Endothelial cell of umbilical vein (primary cell): ENCODE measurements around the gene EDN2. TPM values are rescaled to one million over a fixed set of nuclear protein-coding genes. Genes with fewer than 3 reads are reported as not detected.

Experiments
- BruUV-seq: library from RNA; stranded (reverse); fragments of 400-500 nt; replicated peaks from 2 replicates; lab custom pipeline; 2021; lab: Mats Ljungman, UMichigan
- CTCF ChIA-PET: fragments of 300-600, 350-600 bp; sonication (Branson Sonifier 250); formaldehyde crosslinking; loops from one replicate; lab custom pipeline; 2021; ENCODE audit warnings: antibody characterized with exemption, inconsistent platforms; lab: Charles Lee
- POLR2A ChIA-PET: fragments of 300-600, 350-600 bp; sonication (Branson Sonifier 250); formaldehyde crosslinking; loops from one replicate; lab custom pipeline; 2021; ENCODE audit warnings: antibody characterized with exemption, inconsistent platforms; lab: Charles Lee
- DNase-seq: peaks from one replicate; pipeline ENCODE4 v3.0.0-alpha.2; 2011; ENCODE audit warnings: low read depth, low spot score
- FAIRE-seq: peaks from 2 replicates; lab custom pipeline; 2011; peaks lifted over from hg19 to GRCh38; lab: Jason Lieb, UNC
- H2AFZ ChIP-seq: 2 replicates; pipeline ENCODE4 v1.6.0; 2012; ENCODE audit warnings: low read depth, low read length, control low read depth, inconsistent platforms
- H3K27ac ChIP-seq: 2 replicates; pipeline ENCODE4 v1.5.1; 2011; ENCODE audit warnings: low read depth, mild to moderate bottlenecking, control low read depth, low read length, moderate library complexity; ENCODE audit not compliant: insufficient read depth
- H3K27me3 ChIP-seq, 2 experiments: 2 replicates each; pipeline versions ENCODE4 v1.6.0 to v1.6.1; 2011; ENCODE audit warnings: low read length in 2 of 2, mixed read lengths in 1 of 2; ENCODE audit not compliant: control insufficient read depth in 2 of 2, insufficient read depth in 2 of 2
- H3K36me3 ChIP-seq, 2 experiments: 2 replicates in 1 of 2; 3 replicates in 1 of 2; pipeline ENCODE4 v1.5.1; 2011; ENCODE audit warnings: low read length in 2 of 2, mild to moderate bottlenecking in 1 of 2, moderate library complexity in 1 of 2; ENCODE audit not compliant: control insufficient read depth in 2 of 2, insufficient read depth in 2 of 2; ENCODE audit errors: extremely low read depth in 1 of 2
- H3K4me1 ChIP-seq: 3 replicates; pipeline ENCODE4 v1.5.1; 2011; ENCODE audit warnings: mild to moderate bottlenecking, low read length; ENCODE audit not compliant: control insufficient read depth, insufficient read depth; ENCODE audit errors: extremely low read depth
- H3K4me2 ChIP-seq: 2 replicates; pipeline ENCODE4 v1.6.1; 2011; ENCODE audit warnings: low read length, control low read depth, mixed read lengths; ENCODE audit not compliant: insufficient read depth
- H3K4me3 ChIP-seq, 3 experiments: fragments of 200-600 bp in 1 of 3; sonication (generic), shearing (Covaris generic) in 1 of 3; replicated peaks in 1 of 3; 2 replicates each; pipeline ENCODE4 v1.5.1; 2011 to 2016; ENCODE audit warnings: control low read depth in 3 of 3, low read length in 3 of 3, mild to moderate bottlenecking in 2 of 3, inconsistent platforms in 1 of 3, low read depth in 1 of 3, moderate library complexity in 1 of 3; ENCODE audit not compliant: insufficient read depth in 1 of 3
- H3K79me2 ChIP-seq: 2 replicates; pipeline ENCODE4 v1.6.0; 2012; ENCODE audit warnings: low read length, inconsistent platforms; ENCODE audit not compliant: control insufficient read depth, insufficient read depth
- H3K9ac ChIP-seq: replicated peaks from 2 replicates; pipeline ENCODE3; 2011; ENCODE audit warnings: low read length, control low read depth; ENCODE audit not compliant: insufficient read depth; ENCODE audit errors: extremely low read depth
- H3K9me1 ChIP-seq: replicated peaks from 3 replicates; pipeline ENCODE4 v1.6.0; 2011; ENCODE audit warnings: mild to moderate bottlenecking, low read length; ENCODE audit not compliant: control insufficient read depth, insufficient read depth; ENCODE audit errors: extremely low read depth
- H3K9me3 ChIP-seq: replicated peaks from 2 replicates; pipeline ENCODE4 v1.5.1; 2012; ENCODE audit warnings: low read length, inconsistent platforms; ENCODE audit not compliant: control insufficient read depth, insufficient read depth
- H4K20me1 ChIP-seq: replicated peaks from 2 replicates; pipeline ENCODE3; 2011; ENCODE audit warnings: mild to moderate bottlenecking, low read length; ENCODE audit not compliant: control insufficient read depth, insufficient read depth; ENCODE audit errors: extremely low read depth
- CTCF ChIP-seq, 2 donors: IDR thresholded peaks; 1 replicate in 1 of 2; 2 replicates in 1 of 2; pipeline ENCODE4 v1.5.1; 2011; ENCODE audit warnings: low read length in 2 of 2, mild to moderate bottlenecking in 2 of 2, moderate library complexity in 2 of 2, control low read depth in 1 of 2, inconsistent platforms in 1 of 2, low read depth in 1 of 2; ENCODE audit not compliant: insufficient read depth in 1 of 2; ENCODE audit errors: extremely low read depth in 1 of 2
- EZH2 ChIP-seq: IDR thresholded peaks from 2 replicates; pipeline ENCODE4 v1.6.1; 2012; ENCODE audit warnings: borderline replicate concordance, low read depth, mild to moderate bottlenecking, moderate library complexity, low read length, inconsistent platforms; ENCODE audit not compliant: severe bottlenecking
- FOS ChIP-seq: IDR thresholded peaks from 2 replicates; pipeline ENCODE4 v1.6.1; 2011; ENCODE audit warnings: mild to moderate bottlenecking, low read length, moderate library complexity, borderline replicate concordance; ENCODE audit not compliant: insufficient read depth
- GATA2 ChIP-seq: IDR thresholded peaks from 2 replicates; pipeline ENCODE4 v1.7.0; 2011; ENCODE audit warnings: low read depth, mild to moderate bottlenecking, moderate library complexity, mixed read lengths, low read length; ENCODE audit not compliant: insufficient read length, insufficient read depth
- JUN ChIP-seq: IDR thresholded peaks from 2 replicates; pipeline ENCODE4 v1.6.1; 2011; ENCODE audit warnings: borderline replicate concordance, low read depth; ENCODE audit not compliant: insufficient read length, insufficient read depth
- MYC ChIP-seq: IDR thresholded peaks from one replicate; pipeline ENCODE4 v1.6.1; 2011; ENCODE audit warnings: mild to moderate bottlenecking, low read depth, low read length
- POLR2A ChIP-seq: IDR thresholded peaks from 2 replicates; pipeline ENCODE4 v1.6.1; 2012; ENCODE audit warnings: low read depth, mild to moderate bottlenecking, control low read depth, low read length
- POLR2AphosphoS5 ChIP-seq: IDR thresholded peaks from 2 replicates; pipeline ENCODE4 v1.6.1; 2012; ENCODE audit warnings: low read depth, mild to moderate bottlenecking, control low read depth, low read length, moderate library complexity; ENCODE audit not compliant: insufficient read depth
- dilution Hi-C: fragments of 300-500 bp; cut with MboI; formaldehyde crosslinking; loops from one replicate; pipeline ENCODE4 v1.15.0; 2019; ENCODE audit warnings: low sequenced_read_pairs; ENCODE audit not compliant: extremely low pct_ligation_motif_present
- intact Hi-C: fragments of 100-400 bp; cut with micrococcal nuclease; formaldehyde crosslinking; loops from one replicate; pipeline ENCODE4 v1.10.0; 2022
- polyA plus RNA-seq, 4 experiments: library from polyadenylated mRNA; depleted of rRNA in 3 of 4; stranded (reverse) in 3 of 4; unstranded in 1 of 4; fragments of >200 nt; gene quantifications; 2 replicates each; pipeline versions ENCODE4 v1.2.1 to v1.2.3, GENCODE V29; 2011 to 2012; ENCODE audit warnings: missing spikeins in 1 of 4
- total RNA-seq: library from RNA; stranded (reverse); gene quantifications from 2 replicates; pipeline ENCODE4 v1.2.3, GENCODE V29; 2021
- TF ChIP-seq, protein P1 (sequence below): IDR thresholded peaks from 2 replicates; pipeline ENCODE4 v1.6.1; 2011; ENCODE audit not compliant: insufficient read depth, insufficient read length

The EDN2 gene
- total and polyA plus RNA-seq, 2 donors (not counting 3 experiments of a cell fraction or from before 2014, with no cell fraction given): not detected

DNA sequence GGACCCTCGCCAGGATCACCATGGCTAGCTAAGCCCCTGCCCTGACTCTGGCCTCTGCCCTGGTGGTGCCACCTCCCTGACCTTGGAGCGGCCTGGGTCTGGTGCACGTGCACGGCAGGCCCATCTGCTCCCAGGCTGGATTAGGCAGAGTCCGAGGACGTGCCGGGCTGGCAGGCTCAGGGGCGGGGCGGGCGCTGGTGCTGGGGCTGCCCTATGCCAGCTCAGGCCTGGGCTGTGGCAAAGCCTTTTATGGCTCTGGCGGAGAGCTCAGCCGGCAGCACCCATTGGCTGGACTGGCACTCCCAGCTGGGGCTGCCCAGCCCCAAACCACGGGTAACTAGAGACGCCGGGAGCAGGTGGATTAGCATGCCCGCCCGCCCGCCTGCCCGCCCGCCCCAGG is 17.1 kb upstream of the EDN2 start:
- DNase-seq (no peak), FAIRE-seq (no peak)
- dilution Hi-C loops (no loop called here), intact Hi-C loops (no loop called here)
- ChIA-PET CTCF (interaction anchor here (1.0 to 1.8 kb wide), 2 partner anchors 9 to 219 kb away, joined by 3 to 8 read pairs; no protein-coding TSS in a partner anchor), POLR2A (no interaction called here)
- Histone ChIP-seq H3K27ac (no peak overlapping the region), H3K4me2 (no peak overlapping the region), H3K27me3 (no peaks in the 10 kb centered on the region), H3K9me3 (no peaks in the 10 kb centered on the region), H3K9me1 (no peaks in the 10 kb centered on the region), H3K4me1 (peaks cover 11% of the 10 kb centered on the region), H2AFZ (no peak overlapping the region), H3K4me3 (no peak overlapping the region), H3K36me3 (no peaks in the 10 kb centered on the region), H4K20me1 (no peaks in the 10 kb centered on the region), H3K79me2 (no peaks in the 10 kb centered on the region), H3K9ac (no peak overlapping the region)
- no TSS peak for BruUV-seq
- no peak for TF ChIP-seq EZH2
- TF ChIP-seq FOS: no peak
- no peak for TF ChIP-seq POLR2AphosphoS5
- TF ChIP-seq MYC: no peak

DNA sequence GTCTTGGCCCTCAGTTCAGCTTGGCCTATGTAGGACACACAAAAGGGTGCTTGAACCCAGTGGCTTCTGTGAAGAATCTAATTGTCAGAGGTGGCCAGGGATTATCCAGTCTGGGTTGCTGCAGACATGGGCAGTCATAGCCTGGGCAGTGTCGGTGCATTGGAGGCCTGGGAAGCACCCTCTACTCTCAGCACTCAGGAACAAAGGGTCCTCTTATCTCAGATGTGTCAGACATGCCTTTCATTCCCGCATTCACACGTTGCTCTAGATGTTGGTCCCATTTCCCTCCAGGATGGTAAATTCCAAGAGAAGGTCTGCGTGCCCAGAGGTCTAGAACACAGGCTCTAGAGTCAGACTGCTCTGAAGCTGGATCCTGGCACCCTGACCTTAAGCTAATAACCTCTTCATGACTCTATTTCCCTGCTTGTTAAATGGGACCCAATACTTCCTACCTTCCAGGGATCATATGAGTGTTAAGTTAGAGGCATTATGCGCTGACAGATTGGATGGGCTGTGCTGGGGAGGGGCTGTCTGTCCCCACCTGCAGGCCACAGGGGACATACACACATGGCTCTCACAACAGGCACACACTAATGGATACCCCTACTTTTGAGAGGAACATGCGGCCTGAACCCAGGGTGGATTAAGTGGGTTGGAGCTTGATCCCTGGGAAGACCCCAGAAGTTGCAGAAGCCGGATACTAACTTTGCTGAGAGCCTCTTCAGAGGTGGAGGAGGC is 16.5 kb upstream of the EDN2 start:
- TF ChIP-seq JUN (no peak), EZH2 (no peak), POLR2A (no peak), FOS (no peak), CTCF (IDR thresholded peaks at IDR 0.05; ENCODE audit: extremely low read depth in 1 of 2, insufficient read depth in 1 of 2, low read depth in 1 of 2, low read length in 2 of 2) (no peak), GATA2 (no peak), MYC (no peak), POLR2AphosphoS5 (no peak)
- TF ChIP-seq, protein P1, sequence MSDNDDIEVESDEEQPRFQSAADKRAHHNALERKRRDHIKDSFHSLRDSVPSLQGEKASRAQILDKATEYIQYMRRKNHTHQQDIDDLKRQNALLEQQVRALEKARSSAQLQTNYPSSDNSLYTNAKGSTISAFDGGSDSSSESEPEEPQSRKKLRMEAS: no peak
- Histone ChIP-seq H2AFZ (no peak overlapping the region), H3K9me1 (no peaks in the 10 kb centered on the region), H3K4me1 (peaks cover 14% of the 10 kb centered on the region), H3K27me3 (no peaks in the 10 kb centered on the region), H3K9ac (no peak overlapping the region), H3K79me2 (no peaks in the 10 kb centered on the region), H3K9me3 (no peaks in the 10 kb centered on the region), H3K27ac (no peak overlapping the region), H4K20me1 (no peaks in the 10 kb centered on the region), H3K36me3 (no peaks in the 10 kb centered on the region), H3K4me3 (no peak overlapping the region), H3K4me2 (no peak overlapping the region)
- dilution Hi-C loops: no loop called here
- no TSS peak for BruUV-seq
- intact Hi-C loops: no loop called here
- ChIA-PET POLR2A (no interaction called here), CTCF (interaction anchor here (1.8 kb wide), 1 partner anchor 9 kb away, joined by 8 read pairs; no protein-coding TSS in a partner anchor)
- no peak for DNase-seq
- FAIRE-seq: no peak
